Tibial artery (tissue), 4 donors: ENCODE measurements around the gene LMBRD1.

Experiments used
- DNase-seq, 2 donors: peaks; one replicate each; pipeline ENCODE4 v3.0.0-alpha.2; 2019
- H3K27ac ChIP-seq, 2 donors: fragments of 200-600 bp; sonication (generic) in 1 of 2; 1 replicate in 1 of 2; 2 replicates in 1 of 2; pipeline ENCODE4 v1.5.1; 2018 to 2019; ENCODE audit warnings: mild to moderate bottlenecking in 1 of 2
- H3K27me3 ChIP-seq, 2 donors: fragments of 200-600 bp; sonication (generic) in 1 of 2; one replicate each; pipeline versions ENCODE4 v1.5.1 to v1.6.0; 2016 to 2019
- H3K36me3 ChIP-seq, 3 donors: fragments of 200-600 bp; sonication (generic) in 2 of 3; one replicate each; pipeline ENCODE4 v1.5.1; 2016 to 2019; ENCODE audit warnings: mild to moderate bottlenecking in 2 of 3
- H3K4me1 ChIP-seq, 4 donors: fragments of 200-600 bp; sonication (generic) in 2 of 4; 1 replicate in 3 of 4; 2 replicates in 1 of 4; pipeline ENCODE4 v1.5.1; 2016 to 2019
- H3K4me3 ChIP-seq, 2 donors: fragments of 200-600 bp; sonication (generic) in 1 of 2; 1 replicate in 1 of 2; 2 replicates in 1 of 2; pipeline ENCODE4 v1.5.1; 2018 to 2019; ENCODE audit warnings: mild to moderate bottlenecking in 2 of 2
- H3K9me3 ChIP-seq, 3 donors: fragments of 200-600 bp; sonication (generic) in 1 of 3; one replicate each; pipeline ENCODE4 v1.5.1; 2016 to 2019
- CTCF ChIP-seq, 2 experiments: fragments of 200-600 bp in 1 of 2; fragments of 450-650 bp in 1 of 2; IDR thresholded peaks; one replicate each; pipeline ENCODE4 v1.5.1; 2017 to 2019; ENCODE audit warnings: antibody characterized with exemption in 2 of 2, mild to moderate bottlenecking in 1 of 2, moderate library complexity in 1 of 2
- intact Hi-C: fragments of 100-400 bp; cut with DNase I; formaldehyde crosslinking; loops from one replicate; pipeline ENCODE4 v1.15.0; 2023; ENCODE audit warnings: low total_unique reads

LMBRD1 gene

GRCh38 chr6:69761853-69762252 is 35.0 kb downstream of the LMBRD1 start:
- no peak for DNase-seq
- Histone ChIP-seq H3K27me3 (no peaks in the 10 kb centered on the region), H3K9me3 (no peaks in the 10 kb centered on the region), H3K27ac (no peak overlapping the region), H3K4me1 (no peaks in the 10 kb centered on the region), H3K36me3 (peaks cover 0 to 9% (median 0%) of the 10 kb centered on the region in 3 donors), H3K4me3 (no peak overlapping the region)
- intact Hi-C loops: no loop called here
- TF ChIP-seq CTCF (IDR thresholded peaks at IDR 0.05): no peak

- Histone ChIP-seq H3K4me1 (no peaks in the 10 kb centered on the region), H3K4me3 (no peak overlapping the region), H3K36me3 (peaks cover 0 to 9% (median 0%) of the 10 kb centered on the region in 3 donors), H3K27ac (no peak overlapping the region), H3K27me3 (no peaks in the 10 kb centered on the region), H3K9me3 (no peaks in the 10 kb centered on the region)
- DNase-seq: no peak
- TF ChIP-seq CTCF (IDR thresholded peaks at IDR 0.05): no peak
- intact Hi-C loops: no loop called here
Measured at GRCh38 chr6:69758214-69758613, 38.6 kb downstream of the LMBRD1 start.

GRCh38 chr6:69756907-69757306 is 39.9 kb downstream of the LMBRD1 start:
- DNase-seq: no peak
- no peak for TF ChIP-seq CTCF (IDR thresholded peaks at IDR 0.05)
- Histone ChIP-seq H3K4me1 (peaks cover 0 to 5% (median 0%) of the 10 kb centered on the region in 4 donors), H3K4me3 (no peak overlapping the region), H3K27ac (no peak overlapping the region), H3K27me3 (no peaks in the 10 kb centered on the region), H3K36me3 (peaks cover 0 to 9% (median 0%) of the 10 kb centered on the region in 3 donors), H3K9me3 (no peaks in the 10 kb centered on the region)
- intact Hi-C loops: no loop called here

GRCh38 chr6:69756366-69756765 is 40.4 kb downstream of the LMBRD1 start:
- no peaks in the 10 kb centered on the region for H3K9me3 ChIP-seq
- no peaks in the 10 kb centered on the region for H3K27me3 ChIP-seq
- H3K4me3 ChIP-seq: no peak overlapping the region
- H3K36me3 ChIP-seq: peaks cover 0 to 9% (median 0%) of the 10 kb centered on the region in 3 donors
- no peak overlapping the region for H3K27ac ChIP-seq
- H3K4me1 ChIP-seq: peaks cover 0 to 5% (median 0%) of the 10 kb centered on the region in 4 donors
- DNase-seq: no peak
- TF ChIP-seq CTCF (IDR thresholded peaks at IDR 0.05): no peak
- intact Hi-C loops: no loop called here

- Histone ChIP-seq H3K4me1 (no peaks in the 10 kb centered on the region), H3K4me3 (no peak overlapping the region), H3K27me3 (no peaks in the 10 kb centered on the region), H3K36me3 (peaks cover 0 to 12% (median 8%) of the 10 kb centered on the region in 3 donors), H3K27ac (no peak overlapping the region), H3K9me3 (no peaks in the 10 kb centered on the region)
- intact Hi-C loops: no loop called here
- no peak for DNase-seq
- no peak for TF ChIP-seq CTCF (IDR thresholded peaks at IDR 0.05)
Measured at GRCh38 chr6:69735027-69735426, 61.8 kb downstream of the LMBRD1 start.

GRCh38 chr6:69732640-69733039 is 64.2 kb downstream of the LMBRD1 start:
- Histone ChIP-seq H3K9me3 (no peaks in the 10 kb centered on the region), H3K4me1 (no peaks in the 10 kb centered on the region), H3K27me3 (no peaks in the 10 kb centered on the region), H3K4me3 (no peak overlapping the region), H3K27ac (no peak overlapping the region), H3K36me3 (peaks cover 0 to 12% (median 8%) of the 10 kb centered on the region in 3 donors)
- intact Hi-C loops: no loop called here
- peak in 1 of 2 experiments; percentile 9 for TF ChIP-seq CTCF (IDR thresholded peaks at IDR 0.05)
- no peak for DNase-seq
